GM18907 (cell line): ENCODE results near the gene GPR89B.
"Not testable (repeated sequence)": the region's sequence is repeated elsewhere in the genome, so short reads cannot be mapped to it uniquely, and the experiment has no call there.

Experiments used
- ATAC-seq: cut with Tn5 transposase; IDR thresholded peaks from one replicate; pipeline ENCODE4 v1.9.1; 2021; ENCODE audit warnings: mild to moderate bottlenecking, moderate library complexity; ENCODE audit not compliant: unreplicated experiment

GPR89B gene

DNA sequence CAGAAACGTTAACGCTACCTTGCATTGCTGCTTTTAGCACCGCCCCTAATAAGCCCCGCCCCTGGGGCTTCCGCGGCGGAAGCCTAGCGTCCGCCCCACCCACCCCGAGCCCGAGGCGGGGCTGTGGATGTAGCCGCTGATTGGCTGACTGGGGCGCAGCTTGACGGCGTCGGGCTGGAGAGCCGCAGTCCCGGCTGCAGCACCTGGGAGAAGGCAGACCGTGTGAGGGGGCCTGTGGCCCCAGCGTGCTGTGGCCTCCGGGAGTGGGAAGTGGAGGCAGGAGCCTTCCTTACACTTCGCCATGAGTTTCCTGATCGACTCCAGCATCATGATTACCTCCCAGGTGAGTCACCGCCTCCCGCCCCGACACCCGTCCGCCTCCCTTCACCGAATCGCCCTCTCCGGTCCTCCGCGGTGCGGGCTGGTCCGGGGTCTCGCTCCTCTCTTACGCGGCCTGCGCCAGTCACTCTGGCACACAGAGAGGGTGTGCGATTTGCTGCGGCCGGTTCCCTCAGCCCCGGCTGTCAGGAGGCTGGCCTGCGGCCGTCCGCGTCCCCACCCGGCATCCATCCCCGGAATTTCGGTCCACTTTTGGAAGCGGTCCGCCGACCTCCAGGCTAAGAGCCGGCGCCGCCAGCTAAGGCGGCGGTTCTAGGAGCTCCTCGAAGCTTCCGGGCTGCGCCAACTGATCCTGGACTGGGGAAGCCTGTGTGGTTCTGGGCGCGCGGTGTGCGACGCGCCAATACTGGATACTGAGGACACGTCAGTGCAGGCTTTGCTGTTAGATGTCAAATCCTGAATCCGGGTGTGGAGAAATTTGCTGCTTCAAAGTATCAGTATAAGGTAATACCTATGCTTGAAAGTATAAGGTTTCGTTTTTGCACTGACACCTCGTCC is at the start of gene GPR89B:
Gene GPR89B (plus strand): TSS at position 185 of the 897 bp plus-strand sequence. CDS start 117 bp downstream, at position 302.
- peak; percentile 98 for ATAC-seq

DNA sequence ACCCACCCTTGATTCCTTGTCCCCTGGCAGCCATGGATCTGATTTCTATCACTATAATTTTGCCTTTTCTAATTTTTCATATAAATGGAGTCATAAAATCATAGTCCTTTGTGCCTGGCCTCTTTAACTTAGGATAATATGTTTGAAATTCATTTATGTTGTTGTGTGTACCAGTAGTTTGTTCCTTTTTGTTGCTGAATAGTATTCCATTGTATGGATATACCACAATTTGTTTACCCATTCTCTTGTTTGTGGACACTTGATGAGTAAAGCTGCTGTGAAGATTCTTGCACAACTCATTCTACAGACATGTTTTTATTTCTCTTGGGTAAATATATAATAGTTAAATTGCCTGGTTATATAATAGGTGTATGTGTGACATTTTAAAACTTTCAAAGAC is 48.3 kb upstream of the GPR89B start:
- ATAC-seq, result no peak

- ATAC-seq, result no peak
These were observed 45.7 kb upstream of the GPR89B start for GRCh38 chr1:147882535-147882934.

DNA sequence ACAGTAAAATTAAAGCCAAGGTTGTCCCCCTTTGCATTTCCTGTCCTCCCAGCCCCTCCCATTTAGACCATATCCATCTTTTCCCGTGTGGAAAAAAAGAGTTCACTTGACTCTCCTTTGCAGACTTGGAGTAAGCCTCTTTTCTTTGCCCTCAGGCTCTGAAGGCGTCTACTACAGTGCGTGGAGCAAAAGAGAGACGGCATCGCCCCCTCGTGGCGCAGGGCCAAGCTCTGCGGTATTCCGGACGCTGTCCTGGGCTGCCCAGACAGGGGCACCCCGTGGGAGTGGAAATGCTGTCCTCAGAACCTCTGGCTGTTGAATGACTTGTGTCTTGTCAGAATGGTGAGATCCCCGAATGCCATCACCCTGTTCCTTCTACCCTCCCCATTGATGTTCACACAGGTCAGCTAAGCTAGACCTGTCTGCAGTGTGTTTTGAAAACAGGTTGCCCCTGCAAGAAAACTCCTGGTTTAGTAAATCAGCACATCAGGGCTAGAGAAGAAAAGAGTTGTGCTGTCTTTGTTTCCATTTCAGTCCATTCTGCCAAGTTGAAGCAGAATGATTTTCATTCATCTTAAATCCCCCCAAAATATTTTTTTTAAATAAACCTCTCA is 37.9 kb upstream of the GPR89B start:
- ATAC-seq, result peak; percentile 71

DNA sequence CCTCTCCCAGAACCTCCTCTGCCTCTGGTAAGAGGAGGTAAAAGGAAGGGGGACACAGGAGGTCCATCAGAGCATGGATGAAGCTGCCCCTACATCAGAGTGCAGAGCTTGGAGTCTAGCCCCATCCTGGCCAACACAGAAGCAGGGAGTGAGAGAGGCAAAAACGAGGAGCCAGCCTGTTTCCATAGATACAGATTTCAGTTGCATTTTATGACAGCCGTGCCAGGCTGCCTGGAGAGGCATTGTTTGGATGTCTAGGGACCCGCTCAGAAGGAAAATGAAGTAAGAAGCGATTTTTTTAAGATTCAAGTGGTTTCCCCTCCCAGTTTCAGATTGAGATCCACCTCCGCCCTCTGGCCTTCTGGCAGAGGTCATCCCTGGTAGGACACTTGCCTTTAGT is 37.1 kb upstream of the GPR89B start:
- no peak for ATAC-seq

DNA sequence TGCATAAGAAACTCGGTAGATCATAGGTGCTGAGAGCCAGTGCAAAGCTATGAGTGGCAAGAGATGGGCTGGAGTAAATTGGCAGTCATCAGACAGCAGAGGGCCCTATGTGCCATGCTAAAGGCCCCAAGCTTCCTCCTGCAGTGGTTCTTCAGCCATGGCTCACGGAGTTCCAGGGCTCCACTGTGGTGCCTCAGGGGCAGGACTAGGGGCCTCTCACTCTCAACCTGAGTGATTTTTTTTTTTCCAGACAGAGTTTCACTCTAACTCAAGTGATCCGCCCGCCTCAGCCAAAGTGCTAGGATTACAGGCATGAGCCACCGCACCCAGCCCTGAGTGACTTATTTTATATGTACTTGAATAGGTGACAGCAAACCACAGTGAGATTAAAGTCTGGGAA is 36.0 kb upstream of the GPR89B start:
- ATAC-seq, result no peak

GRCh38 chr1:147892731-147893214 is 35.4 kb upstream of the GPR89B start:
- no peak for ATAC-seq

DNA sequence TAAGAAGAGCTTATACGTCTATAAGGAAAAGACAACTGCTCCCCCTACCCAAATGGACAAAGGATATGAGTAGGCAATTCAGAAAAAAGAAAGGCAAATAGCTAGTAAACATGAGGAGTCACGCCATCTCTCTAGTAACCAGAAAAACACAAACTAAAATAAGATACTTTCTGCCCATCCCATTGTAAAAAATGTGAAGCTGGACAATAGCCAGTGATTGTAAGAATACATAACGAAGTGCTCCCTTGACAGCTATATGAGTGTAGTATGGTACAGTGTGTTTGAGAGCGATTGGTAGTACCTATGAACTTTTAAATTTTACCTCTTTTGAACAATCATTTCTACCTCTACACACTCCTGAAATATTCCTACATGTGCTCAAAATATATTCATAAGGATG is 33.1 kb upstream of the GPR89B start:
- no peak for ATAC-seq

- no peak for ATAC-seq
These were observed 31.0 kb upstream of the GPR89B start for GRCh38 chr1:147897029-147897752.

- no peak for ATAC-seq
These were observed 30.4 kb upstream of the GPR89B start for GRCh38 chr1:147897789-147898188.

DNA sequence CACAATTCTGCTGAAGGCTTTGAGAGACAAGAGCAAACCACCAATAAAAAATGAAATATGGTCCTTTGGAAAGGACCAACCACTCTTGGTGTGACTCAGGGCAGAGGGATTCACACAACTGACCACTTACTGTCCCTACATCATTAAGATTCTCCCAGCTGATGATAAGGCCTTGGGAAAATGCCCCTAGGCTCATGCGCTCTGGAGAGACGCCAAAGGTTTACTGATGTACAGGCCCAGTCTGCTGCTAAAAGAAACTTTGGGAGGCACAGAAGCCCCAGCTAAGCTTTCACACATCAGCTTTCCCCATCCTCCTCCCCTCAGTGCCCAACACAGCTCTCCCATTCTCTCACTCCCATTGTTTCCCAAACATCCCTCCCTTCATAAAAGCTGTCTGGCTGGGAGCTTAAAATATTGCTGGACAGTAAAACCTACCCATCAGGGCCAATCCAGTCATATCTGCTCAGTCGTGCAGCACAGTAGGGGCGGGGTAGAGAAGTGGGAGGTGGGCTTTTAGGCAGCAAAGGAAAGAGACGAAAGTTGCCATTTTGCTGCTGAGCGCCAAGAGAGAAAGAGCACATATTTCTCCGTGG is 25.9 kb upstream of the GPR89B start, which contains the start of gene GJA8:
Gene GJA8 (plus strand): TSS at position 543 of the 593 bp plus-strand sequence. CDS start 5,161 bp downstream, outside the sequence.
- ATAC-seq, result no peak

GRCh38 chr1:147904726-147905125 is 23.5 kb upstream of the GPR89B start:
- no peak for ATAC-seq

DNA sequence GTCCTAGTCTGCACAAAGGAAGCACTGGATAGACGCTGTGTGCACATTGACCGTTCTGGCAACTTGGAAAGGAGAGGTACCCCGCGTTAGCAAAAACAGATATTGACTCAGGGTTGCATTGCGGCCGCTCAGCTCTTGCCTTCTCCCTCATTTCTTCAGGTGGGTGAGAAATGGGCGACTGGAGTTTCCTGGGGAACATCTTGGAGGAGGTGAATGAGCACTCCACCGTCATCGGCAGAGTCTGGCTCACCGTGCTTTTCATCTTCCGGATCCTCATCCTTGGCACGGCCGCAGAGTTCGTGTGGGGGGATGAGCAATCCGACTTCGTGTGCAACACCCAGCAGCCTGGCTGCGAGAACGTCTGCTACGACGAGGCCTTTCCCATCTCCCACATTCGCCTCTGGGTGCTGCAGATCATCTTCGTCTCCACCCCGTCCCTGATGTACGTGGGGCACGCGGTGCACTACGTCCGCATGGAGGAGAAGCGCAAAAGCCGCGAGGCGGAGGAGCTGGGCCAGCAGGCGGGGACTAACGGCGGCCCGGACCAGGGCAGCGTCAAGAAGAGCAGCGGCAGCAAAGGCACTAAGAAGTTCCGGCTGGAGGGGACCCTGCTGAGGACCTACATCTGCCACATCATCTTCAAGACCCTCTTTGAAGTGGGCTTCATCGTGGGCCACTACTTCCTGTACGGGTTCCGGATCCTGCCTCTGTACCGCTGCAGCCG is 20.3 kb upstream of the GPR89B start:
- no peak for ATAC-seq

DNA sequence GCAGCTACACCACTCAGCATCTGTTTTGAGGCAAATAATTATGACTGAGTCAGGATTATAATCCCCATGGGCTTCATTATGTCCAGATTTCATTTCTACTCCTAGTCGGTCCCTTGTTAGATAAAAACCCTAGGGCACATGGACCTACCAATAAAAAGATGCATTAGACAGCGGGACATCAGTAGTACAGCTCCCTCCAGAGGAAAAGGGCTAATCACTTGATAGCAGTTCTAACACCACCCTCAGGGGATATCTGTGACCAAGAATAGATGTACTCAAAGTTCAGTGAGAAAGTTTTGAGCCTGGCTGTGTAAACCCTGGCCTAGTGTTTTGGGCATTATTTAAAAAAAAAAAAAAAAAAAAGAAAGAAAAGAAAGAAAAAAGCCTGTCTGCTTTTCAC is 15.7 kb upstream of the GPR89B start:
- ATAC-seq, result no peak

DNA sequence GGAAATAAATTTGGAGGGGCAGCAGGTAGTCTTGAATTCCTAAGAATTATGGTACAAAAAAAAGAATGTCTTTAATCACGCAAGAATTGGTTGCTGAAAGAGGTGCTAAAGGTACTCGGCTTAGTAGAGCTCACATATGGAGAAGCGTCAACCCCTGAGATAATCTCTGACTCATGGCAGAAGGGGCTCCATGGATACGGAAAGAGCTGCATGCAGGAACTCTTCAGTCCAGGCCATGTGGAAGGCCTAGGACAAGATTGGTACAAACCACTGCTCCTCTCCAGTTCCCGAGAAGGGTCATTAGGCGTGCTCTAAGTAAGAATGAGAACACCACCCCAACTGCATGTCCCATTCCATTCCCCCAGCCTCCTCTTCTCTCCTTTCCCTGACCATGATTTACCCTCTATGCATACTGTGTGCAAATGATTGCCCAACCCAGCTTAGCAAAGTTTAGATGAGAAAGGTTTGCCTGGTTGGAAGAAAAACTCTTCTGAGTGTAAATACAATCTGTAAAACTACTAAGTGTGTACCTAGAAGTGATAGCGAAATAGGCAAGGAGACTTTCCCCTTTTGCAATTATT is 14.8 kb upstream of the GPR89B start:
- ATAC-seq, result no peak

GRCh38 chr1:147919896-147920295 is 8.3 kb upstream of the GPR89B start:
- no peak for ATAC-seq

DNA sequence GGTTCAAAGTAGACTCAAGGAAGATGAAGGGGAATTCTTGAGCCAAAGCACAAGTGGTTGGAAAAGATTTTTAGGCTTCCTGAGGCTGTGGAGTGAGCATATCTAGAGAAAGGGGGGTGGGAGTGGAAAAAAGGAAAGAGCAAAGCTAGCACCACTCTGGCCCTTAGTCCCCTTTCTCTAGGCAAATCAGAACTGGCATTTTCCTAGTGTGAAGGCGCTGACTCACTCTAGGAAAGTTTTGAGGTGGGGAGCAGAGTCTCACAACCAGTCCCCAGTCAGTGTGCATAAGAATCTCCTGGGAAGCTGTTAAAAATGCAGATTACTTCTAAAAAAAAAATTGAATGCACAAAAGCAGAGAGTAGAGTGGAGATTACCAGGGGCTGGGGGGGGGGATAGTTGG is 3.4 kb upstream of the GPR89B start:
- no peak for ATAC-seq

DNA sequence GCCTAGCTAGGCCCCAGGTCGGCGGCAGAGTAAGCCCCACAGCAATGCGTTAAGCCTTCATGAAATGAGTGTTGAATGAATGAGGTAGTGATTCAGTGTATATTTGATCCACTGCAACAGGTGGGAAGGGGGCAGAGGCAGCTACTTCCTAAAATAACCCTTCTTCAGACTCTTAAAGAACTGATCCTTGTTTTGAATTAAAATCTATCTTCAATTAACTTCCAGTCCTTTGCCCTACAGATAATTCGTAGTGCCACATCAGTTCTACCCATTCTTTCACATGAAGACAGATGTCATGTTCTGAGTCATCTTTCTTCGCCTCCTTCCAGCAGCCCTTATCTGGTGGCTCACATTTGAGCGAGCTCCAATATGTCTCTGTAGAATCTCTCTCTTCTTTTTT is 1.0 kb upstream of the GPR89B start:
- not testable (repeated sequence) for ATAC-seq

GRCh38 chr1:147927689-147928088 is 531 bp upstream of the GPR89B start:
- not testable (repeated sequence) for ATAC-seq

DNA sequence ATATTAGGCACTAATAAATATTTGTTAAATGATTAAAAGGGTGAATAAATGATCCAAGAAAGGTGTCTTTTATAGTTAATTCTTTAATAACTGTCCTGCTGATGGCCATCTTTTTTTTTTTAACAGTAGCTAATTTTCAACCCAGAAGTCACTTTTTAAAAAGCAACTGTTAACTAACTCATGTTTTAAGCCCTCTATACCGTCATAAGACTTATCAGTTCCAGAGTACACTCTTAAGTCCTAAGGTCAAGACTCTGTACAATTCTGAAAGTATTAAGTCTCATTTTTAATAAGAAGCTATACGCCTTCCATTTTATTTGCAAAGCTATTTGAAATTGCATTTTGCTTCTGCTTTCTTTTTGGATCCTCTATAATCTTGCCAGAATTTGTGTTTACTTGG is 2.9 kb downstream of the GPR89B start:
- not testable (repeated sequence) for ATAC-seq
